ENCODE data around the gene CYP3A5.
"Not testable (repeated sequence)": the region's sequence is repeated elsewhere in the genome, so short reads cannot be mapped to it uniquely, and the experiment has no call there.

The CYP3A5 gene

GRCh38 chr7:99637414-99637813 lies 42.4 kb downstream of the CYP3A5 start:
- DNase-seq, result not testable (repeated sequence)

- DNase-seq, result no peak
These were observed 48.3 kb downstream of the CYP3A5 start for GRCh38 chr7:99631295-99632109.

GRCh38 chr7:99629643-99630042 lies 50.2 kb downstream of the CYP3A5 start:
- DNase-seq, result no peak

- no peak for DNase-seq
These were observed 51.0 kb downstream of the CYP3A5 start for GRCh38 chr7:99628471-99629465.

GRCh38 chr7:99627513-99627912 lies 52.3 kb downstream of the CYP3A5 start:
- no peak for DNase-seq

GRCh38 chr7:99626661-99627060 lies 53.1 kb downstream of the CYP3A5 start:
- no peak for DNase-seq

- no peak for DNase-seq
These were observed 53.8 kb downstream of the CYP3A5 start for GRCh38 chr7:99625961-99626360.

- no peak for DNase-seq
These were observed 54.5 kb downstream of the CYP3A5 start for GRCh38 chr7:99625321-99625720.

GRCh38 chr7:99624484-99624883 lies 55.3 kb downstream of the CYP3A5 start:
- no peak for DNase-seq

GRCh38 chr7:99623702-99624447 lies 55.9 kb downstream of the CYP3A5 start:
- DNase-seq, result no peak

GRCh38 chr7:99623091-99623693 lies 56.6 kb downstream of the CYP3A5 start:
- DNase-seq, result no peak

GRCh38 chr7:99622596-99622995 lies 57.2 kb downstream of the CYP3A5 start:
- no peak for DNase-seq

GRCh38 chr7:99621271-99621670 lies 58.5 kb downstream of the CYP3A5 start:
- no peak for DNase-seq

GRCh38 chr7:99619571-99620130 lies 60.1 kb downstream of the CYP3A5 start:
- no peak for DNase-seq

- peak; percentile 23 for DNase-seq
These were observed 61.1 kb downstream of the CYP3A5 start for GRCh38 chr7:99618726-99619125.

- no peak for DNase-seq
These were observed 62.5 kb downstream of the CYP3A5 start for GRCh38 chr7:99617192-99617781.

- peak; percentile 93 for DNase-seq
These were observed 63.2 kb downstream of the CYP3A5 start, which contains the start of gene ZSCAN25 for GRCh38 chr7:99616359-99617191. Gene ZSCAN25, plus strand, starts transcription at chr7:99616946. Its CDS starts 2,661 bp downstream, at chr7:99619607.

GRCh38 chr7:99615989-99616358 lies 63.8 kb downstream of the CYP3A5 start:
- no peak for DNase-seq

GRCh38 chr7:99614495-99614894 lies 65.3 kb downstream of the CYP3A5 start:
- no peak for DNase-seq

GRCh38 chr7:99607548-99607947 lies 72.2 kb downstream of the CYP3A5 start:
- no peak for DNase-seq

Data from fibroblast of skin of scalp (primary cell).